HS-27A (cell line): ENCODE measurements around the gene FXN.
"Not testable (repeated sequence)": the region's sequence is repeated elsewhere in the genome, so short reads cannot be mapped to it uniquely, and the experiment has no call there.

Experiments
- DNase-seq: peaks from one replicate; pipeline ENCODE4 v3.0.0-alpha.2; 2012; ENCODE audit warnings: low read depth, missing footprints

Gene FXN

DNA sequence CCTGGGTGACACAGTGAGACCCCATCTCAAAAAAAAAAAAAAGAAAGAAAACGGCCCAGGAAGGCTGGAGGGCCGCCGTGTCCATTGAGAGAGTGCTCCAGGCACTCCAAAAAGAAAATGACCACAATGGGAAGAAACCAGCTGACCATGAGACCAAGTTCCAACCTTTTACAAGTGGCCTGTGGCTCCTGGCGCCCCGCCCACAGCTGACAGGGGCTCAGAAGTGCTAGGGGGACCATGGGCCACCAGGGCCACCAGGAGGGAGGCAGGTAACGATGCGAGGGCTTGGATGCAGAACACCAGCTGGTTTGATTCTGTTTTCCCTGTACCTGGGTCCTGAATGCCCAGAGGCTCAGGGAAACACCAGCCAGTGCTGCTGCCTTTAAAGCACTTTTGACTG lies 34.6 kb downstream of the FXN start:
- no peak for DNase-seq

GRCh38 chr9:69071059-69071458 lies 35.5 kb downstream of the FXN start:
- DNase-seq: no peak

DNA sequence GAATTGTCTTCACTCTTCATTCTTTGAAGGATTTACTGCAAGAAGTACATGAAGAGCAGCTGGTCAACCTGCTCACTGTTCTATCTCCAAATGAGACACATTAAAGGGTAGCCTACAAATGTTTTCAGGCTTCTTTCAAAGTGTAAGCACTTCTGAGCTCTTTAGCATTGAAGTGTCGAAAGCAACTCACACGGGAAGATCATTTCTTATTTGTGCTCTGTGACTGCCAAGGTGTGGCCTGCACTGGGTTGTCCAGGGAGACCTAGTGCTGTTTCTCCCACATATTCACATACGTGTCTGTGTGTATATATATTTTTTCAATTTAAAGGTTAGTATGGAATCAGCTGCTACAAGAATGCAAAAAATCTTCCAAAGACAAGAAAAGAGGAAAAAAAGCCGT lies 37.6 kb downstream of the FXN start:
- DNase-seq: no peak

DNA sequence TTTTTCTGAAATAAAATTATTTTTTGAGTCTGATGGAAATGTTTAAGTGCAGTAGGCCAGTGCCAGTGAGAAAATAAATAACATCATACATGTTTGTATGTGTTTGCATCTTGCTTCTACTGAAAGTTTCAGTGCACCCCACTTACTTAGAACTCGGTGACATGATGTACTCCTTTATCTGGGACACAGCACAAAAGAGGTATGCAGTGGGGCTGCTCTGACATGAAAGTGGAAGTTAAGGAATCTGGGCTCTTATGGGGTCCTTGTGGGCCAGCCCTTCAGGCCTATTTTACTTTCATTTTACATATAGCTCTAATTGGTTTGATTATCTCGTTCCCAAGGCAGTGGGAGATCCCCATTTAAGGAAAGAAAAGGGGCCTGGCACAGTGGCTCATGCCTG lies 39.2 kb downstream of the FXN start:
- no peak for DNase-seq

DNA sequence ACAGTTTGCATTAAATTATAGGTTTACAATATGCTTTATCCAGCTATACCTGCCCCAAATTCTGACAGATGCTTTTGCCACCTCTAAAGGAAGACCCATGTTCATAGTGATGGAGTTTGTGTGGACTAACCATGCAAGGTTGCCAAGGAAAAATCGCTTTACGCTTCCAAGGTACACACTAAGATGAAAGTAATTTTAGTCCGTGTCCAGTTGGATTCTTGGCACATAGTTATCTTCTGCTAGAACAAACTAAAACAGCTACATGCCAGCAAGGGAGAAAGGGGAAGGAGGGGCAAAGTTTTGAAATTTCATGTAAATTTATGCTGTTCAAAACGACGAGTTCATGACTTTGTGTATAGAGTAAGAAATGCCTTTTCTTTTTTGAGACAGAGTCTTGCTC lies 41.0 kb downstream of the FXN start:
- DNase-seq: no peak

- DNase-seq: no peak
These were observed 42.5 kb downstream of the FXN start for GRCh38 chr9:69078069-69078468.

- DNase-seq: no peak
These were observed 43.0 kb downstream of the FXN start for GRCh38 chr9:69078581-69078980.

- DNase-seq: no peak
These were observed 43.6 kb downstream of the FXN start for GRCh38 chr9:69079186-69079585.

DNA sequence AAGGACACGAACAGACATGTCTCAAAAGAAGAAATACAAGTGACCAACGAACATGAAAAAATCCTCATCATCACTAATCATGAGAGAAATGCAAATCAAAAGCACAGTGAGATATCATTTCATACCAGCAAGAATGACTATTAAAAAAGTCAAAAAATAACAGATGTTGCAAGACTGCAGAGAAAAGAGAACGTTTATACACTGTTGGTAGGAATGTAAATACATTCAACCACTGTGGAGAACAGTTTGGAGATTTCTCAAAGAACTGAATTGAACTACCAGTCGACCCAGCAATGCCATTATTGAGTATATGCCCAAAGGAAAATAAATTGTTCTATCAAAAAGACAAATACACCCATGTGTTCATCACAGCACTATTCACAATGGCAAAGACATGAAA lies 45.7 kb downstream of the FXN start:
- DNase-seq: no peak

DNA sequence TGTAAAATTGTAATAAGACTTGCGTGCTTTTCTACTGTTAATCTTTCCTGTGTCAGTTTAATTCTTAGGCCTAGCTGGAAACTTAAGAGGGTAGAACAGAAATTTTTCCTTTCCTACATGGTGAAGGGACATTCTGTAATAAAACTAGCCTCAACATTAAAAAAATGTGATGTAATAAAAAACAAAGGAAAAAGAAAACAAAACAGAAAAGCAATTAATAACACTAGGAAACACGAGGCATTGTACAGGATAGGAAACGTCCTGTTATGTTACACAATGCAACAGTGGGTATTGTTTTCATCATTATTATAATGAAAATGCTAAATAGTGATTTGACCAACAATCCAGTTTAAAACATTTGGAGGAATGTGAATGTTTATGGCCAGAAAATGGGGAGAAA lies 47.8 kb downstream of the FXN start:
- no peak for DNase-seq

- no peak for DNase-seq
These were observed 50.2 kb downstream of the FXN start for GRCh38 chr9:69085569-69086283.

GRCh38 chr9:69086312-69086711 lies 50.8 kb downstream of the FXN start:
- no peak for DNase-seq

DNA sequence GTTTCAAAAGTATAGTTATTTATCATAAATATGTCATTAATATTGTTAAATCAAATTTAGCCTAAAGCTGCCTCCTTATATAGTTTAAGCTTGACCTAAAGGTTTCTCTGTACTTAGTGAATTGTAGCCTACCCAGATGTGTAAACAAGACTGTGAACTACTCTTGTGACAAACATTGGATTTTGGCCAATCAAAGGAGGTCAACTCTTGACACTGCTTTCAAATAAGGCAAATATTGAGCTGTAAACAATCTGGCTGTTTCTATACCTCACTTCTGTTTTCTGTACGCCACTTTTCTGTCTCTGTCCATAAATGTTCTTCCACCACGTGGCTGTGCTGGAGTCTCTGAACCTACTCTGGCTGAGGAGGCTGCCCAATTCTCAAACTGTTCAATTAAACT lies 51.2 kb downstream of the FXN start:
- DNase-seq: no peak

- no peak for DNase-seq
These were observed 53.5 kb downstream of the FXN start for GRCh38 chr9:69089082-69089481.

- no peak for DNase-seq
These were observed 53.9 kb downstream of the FXN start for GRCh38 chr9:69089491-69089890.

GRCh38 chr9:69090140-69090750 lies 54.7 kb downstream of the FXN start:
- no peak for DNase-seq

- no peak for DNase-seq
These were observed 55.4 kb downstream of the FXN start for GRCh38 chr9:69090946-69091345.

DNA sequence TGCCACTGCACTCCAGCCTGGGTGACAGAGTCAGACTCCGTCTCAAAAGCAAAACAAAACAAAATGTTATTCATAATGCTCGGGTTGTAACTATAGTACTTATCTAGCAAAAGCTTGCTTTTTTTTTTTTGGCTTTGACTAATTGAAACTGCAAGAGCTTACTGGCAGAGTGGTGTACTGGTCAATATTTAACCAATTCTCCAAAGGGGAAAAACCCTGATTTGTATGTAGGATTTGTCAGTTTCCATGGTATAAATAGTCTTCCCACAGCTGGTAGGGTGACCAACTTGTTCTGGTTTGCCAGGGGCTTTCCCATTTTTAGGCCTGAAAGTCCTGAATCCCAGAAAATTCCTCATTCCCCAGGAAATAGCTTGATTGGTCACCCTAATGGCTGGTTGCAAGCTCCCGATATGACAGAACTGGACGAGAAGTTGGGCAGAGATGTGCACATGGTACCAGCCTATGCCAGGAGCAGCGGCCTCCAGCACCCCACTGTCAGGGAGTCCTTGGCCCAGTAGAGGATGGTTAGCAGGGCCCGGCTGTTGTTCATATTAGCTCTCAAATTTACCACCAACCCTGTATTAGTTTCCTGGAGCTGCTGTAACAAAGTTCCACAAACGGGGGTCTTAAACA lies 58.0 kb downstream of the FXN start:
- no peak for DNase-seq

DNA sequence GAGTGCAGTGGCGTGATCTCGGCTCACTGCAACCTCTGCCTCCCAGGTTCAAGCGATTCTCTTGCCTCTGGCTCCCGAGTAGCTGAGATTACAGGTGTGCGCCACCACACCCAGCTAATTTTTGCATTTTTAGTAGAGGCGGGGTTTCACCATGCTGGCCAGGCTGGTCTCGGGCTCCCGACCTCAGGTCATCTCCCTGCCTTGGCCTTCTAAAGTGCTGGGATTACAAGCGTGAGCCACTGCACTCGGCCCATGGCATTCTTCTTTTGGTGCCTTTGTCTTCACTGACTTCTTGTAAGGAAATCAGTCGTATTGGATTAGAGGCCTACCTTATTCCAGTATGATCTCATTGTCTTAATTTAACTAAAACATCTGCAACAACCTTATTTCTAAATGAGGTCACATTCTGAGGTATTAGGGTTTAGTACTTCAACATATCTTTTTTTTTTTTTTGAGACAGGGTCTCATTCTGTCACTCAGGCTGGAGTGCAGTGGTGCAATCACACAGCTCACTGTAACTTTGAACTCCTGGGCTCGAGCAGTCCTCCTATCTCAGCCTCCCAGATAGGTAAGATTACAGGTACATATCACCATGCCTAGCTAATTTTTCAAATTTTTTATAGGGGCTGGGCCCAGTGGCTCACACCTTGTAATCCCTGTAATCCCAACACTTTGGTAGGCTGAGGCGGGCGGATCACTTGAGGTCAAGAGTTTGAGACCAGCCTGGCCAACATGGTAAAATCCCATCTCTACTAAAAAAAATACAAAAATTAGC lies 59.0 kb downstream of the FXN start:
- DNase-seq: not testable (repeated sequence)

DNA sequence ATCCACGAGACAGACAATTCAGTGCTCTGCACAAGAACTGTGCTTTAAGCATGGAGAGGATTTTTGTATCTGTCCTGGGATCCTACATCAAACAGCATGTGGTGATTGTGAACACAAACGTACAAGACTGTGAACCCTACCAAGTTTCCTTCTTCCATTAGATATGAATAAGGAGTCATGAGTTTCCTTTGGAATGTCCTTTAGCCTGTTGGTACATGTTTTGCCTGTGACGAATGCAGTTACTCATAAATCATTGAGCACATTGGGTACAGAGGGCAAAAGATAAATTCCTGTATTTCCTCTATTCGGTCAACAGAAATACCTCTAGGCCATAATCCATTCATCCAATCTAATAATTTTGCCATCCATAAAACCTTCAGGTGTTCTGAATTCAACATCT lies 61.5 kb downstream of the FXN start:
- no peak for DNase-seq

DNA sequence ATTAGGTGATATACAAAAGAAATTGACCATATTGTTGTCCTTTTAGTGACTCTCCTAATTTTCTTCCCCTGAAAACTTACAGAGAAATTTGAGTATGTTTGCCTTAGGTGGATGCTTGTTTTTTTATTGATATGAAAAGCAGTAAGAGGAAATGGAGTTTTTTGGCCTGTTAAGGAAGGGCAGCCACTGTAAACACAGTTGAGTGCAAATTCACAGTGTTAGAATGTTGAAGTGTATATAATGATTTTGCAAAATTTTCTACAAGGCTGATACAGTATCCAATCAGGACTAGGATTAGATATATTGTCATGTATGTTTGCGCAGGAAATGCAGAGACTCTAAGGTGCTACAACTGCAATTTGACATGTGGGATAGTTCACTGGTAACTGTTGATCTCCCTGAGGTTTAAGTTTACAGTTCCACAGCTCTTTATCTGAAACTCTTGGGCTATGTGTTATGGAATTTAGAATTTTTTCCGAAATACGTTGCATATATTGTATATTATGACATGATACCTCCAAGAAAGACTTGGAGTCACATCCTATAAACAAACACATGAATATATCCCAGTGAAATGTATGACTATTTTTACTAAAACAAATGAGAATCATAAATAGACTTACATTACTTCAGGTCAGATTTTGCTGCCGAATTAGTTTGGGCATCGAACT lies 62.5 kb downstream of the FXN start:
- no peak for DNase-seq

- not testable (repeated sequence) for DNase-seq
These were observed 67.9 kb downstream of the FXN start for GRCh38 chr9:69103348-69103996.
